Stimulated activated CD8-positive, alpha-beta memory T cell treated with anti-CD3 and anti-CD28 coated beads, Interleukin-2, amount 100 ng/mL, for 48 hours (primary cell): ENCODE results near the gene DIPK1A.
"Not testable (repeated sequence)": the region's sequence is repeated elsewhere in the genome, so short reads cannot be mapped to it uniquely, and the experiment has no call there.

ENCODE experiments used
- DNase-seq, 2 donors: peaks; one replicate each; pipeline ENCODE4 v3.0.0-alpha.2; 2020; ENCODE audit warnings: low read depth in 2 of 2

The DIPK1A gene

DNA sequence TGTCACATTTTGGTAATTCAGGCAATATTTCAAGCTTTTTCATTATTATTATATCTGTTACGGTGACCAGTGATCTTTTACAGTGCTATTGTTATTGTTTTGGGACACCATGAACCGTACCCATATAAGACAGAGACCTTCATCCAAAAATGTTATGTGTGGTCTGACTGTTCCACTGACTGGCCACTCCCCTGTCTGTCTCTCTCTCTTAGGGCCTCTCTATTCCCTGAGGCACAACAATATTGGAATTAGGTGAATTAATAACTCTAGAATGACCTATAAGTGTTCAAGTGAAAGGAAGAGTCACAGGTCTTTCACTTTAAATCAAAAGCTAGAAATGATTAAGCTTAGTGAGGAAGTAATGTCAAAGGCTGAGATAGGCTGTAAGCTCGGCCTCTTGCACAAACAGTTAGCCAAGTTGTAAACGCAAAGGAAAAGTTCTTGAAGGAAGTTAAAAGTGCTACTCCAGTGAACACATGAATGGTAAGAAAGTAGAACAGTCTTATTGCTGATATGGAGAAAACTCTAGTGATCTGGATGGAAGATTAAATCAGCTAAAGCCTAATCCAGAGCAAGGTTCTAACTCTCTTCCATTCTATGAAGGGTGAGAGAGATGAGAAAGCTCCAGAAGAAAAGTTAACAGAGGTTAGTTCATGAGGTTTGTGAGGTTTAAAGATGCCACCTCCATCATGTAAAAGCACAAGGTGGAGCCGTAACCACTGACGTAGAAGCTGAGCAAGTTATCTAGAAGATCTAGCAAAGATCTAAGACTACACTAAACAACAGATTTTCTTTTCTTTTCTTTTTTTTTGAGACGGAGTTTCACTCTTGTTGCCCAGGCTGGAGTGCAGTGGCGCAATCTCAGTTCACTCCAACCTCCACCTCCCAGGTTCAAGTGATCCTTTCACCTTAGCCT lies 19.7 kb upstream of the DIPK1A start:
- no peak for DNase-seq

GRCh38 chr1:92975551-92976232 lies 14.4 kb upstream of the DIPK1A start:
- no peak for DNase-seq

- DNase-seq = not testable (repeated sequence)
These were observed 12.8 kb upstream of the DIPK1A start for GRCh38 chr1:92974112-92974511.

DNA sequence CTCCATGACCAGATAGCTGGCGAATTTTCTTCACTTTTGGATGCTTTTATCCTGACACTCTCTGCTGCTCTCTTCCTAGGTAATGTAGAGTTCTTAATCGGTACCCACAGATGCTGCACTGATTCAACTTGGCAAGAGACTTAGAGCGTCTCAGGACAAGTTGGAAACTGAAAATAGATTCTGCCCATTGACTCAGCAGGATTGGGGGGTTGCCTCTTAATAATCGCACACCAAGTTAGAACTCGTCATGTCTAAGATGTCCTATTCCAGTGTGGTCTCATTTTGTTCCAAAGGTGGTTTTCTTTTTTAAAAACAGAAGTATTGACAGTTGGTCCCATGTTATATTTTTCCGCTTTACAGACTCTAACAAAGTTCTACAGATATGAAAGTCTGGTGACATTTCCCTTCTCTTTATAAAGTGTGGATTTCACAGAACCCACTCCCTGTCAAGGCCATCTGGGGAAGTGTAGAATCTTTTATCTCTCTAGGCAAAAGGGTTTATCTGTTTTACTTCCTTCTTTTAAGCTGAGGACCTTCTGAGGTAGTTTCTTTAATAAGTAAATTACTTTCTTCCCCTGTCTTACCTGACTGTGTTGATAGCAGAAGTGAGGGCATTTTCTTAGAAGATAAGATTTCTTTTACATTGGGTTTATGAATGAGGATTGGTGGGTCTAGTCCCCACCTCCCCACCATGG lies 12.1 kb upstream of the DIPK1A start:
- DNase-seq = no peak

GRCh38 chr1:92972409-92973129 lies 11.3 kb upstream of the DIPK1A start:
- no peak for DNase-seq

DNA sequence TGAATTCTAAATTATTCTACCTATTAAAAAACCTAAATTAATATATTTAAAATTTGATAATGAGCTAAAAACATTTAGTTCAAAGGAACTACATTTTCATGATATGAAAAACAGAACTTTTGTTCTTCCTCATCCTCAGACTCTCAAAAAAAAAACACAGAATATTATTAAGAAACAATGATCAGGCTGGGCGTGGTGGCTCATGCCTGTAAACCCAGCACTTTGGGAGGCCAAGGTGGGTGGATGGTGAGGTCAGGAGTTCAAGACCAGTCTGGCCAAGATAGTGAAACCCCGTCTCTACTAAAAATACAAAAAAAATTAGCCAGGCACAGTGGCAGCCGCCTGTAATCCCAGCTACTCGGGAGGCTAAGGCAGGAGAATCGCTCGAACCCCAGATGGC lies 10.7 kb upstream of the DIPK1A start:
- not testable (repeated sequence) for DNase-seq

- DNase-seq = no peak
These were observed 9.9 kb upstream of the DIPK1A start for GRCh38 chr1:92970990-92971689.

- no peak for DNase-seq
These were observed 8.3 kb upstream of the DIPK1A start for GRCh38 chr1:92969517-92969916.

DNA sequence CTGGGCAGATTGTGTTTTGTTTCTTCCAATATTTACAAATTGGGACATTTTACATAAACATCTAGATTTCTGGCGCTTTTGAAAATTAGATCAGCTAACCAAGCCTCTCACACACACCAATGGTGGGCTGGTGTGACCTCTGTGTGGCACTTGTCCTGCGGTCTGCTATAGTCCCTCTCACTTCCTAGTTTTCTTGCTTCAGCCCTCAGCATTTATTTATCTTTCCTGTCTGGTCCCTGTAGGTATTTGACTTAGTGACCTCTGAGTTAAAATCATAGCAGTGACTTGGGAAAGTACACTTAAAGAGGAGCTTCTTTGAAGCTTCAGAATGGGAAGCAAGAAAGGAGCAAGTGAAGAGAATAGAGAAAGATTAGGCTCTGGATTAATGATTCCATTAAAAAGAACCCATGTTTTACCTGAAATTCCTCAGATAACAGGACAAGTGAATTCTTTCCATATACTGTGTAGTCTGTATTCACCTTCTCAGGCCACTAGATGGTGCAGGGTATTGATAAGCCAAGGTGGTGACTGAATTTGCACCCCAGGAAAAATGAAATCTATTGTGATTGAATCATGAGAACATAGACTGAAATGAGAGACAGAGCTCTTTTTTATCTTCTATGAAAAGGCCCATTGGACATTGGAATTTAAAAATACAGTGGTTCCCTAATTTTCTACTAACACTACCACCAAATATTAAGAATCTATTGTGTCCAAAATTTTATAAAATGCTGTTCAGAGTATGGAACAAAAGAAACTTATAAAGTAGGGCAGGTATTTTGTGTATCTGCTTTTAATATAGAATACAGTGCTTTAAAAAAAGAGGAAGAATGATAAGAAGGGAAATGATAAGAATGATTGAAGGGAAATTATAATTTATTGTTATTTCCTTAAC lies 7.1 kb upstream of the DIPK1A start:
- no peak for DNase-seq

GRCh38 chr1:92964998-92965397 lies 3.7 kb upstream of the DIPK1A start:
- DNase-seq = no peak

- no peak for DNase-seq
These were observed 3.1 kb upstream of the DIPK1A start for GRCh38 chr1:92964316-92964715.

- no peak for DNase-seq
These were observed 862 bp upstream of the DIPK1A start for GRCh38 chr1:92961896-92962752.

DNA sequence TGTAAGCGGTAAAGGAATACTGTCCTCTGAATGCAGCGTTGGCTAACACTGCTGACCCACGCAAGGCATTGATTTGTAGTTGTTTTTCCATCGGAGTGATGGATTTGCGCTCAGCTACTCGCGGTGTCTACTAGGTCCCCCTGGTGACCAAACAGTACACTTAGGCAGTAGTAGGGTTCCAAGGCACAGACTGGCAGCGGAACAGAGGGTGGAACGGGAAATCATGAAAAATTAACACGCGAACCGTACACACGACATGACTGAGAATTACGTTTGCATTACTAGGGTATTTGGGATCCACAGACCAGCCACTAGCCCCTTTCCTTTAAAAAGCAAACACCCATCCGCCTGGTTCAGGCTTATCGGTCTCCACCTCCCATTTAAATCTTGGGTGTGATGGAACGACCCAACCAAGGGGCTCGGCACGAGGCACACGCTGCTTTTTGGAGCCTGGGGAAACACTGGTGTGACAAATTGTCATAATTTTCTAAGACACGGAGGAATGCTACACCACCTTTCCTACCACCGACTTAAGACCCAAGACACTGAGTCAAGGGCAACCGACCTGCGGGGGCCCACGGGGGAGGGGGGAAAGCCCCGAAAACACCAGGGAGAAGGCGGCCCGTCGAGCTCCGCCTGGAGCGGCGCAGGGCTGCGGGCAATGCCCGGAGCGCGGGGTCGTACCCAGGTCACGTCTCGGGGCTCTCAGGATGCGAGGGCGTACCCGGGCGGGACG lies 699 bp downstream of the DIPK1A start:
- DNase-seq = peak; percentile 39 to 40

DNA sequence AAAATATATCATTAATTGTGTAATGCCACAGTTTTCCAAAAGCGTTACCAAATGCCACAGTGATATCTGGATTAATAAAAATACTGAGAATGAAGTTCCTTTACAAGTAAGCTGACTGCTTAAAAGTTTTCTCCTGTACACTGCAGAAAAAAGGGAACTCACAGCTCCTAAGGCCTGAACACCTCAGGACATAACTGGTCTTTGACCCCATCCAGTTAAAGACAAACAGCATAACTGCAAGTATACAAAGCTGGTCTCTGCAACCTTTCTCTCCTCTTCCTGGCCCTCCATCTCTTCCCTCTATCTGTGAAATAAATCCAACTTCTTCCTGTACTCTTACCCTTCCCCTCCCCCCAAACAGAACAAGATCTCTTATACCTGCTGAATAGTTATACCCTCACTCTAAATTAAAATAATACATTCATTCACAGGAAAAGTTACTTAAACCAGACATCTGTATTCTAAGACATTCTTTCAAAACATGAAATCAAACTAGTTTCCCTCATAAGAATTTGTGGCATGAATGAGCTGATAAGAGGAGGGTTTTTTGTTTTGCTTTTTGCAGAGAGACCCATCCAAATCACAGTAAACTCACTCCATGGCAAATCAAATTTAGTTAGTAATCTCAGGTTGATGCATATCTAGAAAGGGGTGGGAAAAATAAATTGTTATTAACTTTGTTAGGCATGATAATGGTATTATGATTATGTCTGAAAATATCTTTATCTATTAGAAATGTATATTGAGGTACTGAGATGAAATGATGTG lies 2.9 kb downstream of the DIPK1A start:
- no peak for DNase-seq

DNA sequence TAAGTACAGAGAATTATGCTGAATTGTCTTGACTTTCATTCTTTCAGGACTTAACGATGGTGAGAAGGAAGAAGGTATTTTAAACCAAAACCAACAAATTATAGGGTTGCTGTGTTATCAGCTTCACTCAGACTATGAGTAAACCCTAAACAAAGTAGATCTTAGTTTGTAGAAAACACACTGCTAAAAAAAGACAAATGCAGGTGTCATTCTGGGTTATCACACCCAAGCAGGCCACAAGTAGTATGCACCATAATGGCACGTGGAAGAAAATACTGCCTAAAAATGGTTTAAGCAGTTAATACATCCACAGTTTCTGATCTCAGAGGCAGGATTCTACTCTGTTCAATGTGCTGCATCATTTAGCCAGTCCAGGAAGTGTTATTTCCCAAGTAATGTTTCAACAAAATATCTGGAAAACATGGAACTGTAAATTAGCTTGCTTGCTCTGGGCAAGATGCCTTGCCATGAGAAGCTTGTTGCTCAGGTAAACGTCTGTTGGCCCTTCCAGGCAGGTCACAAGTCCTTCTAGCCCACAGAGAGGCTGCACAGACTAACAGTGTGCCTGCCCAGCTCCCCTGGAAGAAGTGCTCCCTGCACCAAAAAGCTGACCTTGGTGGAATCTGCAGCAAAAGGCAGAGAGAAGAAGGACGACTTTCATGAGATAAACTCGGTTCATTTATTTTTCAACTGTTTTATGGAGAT lies 4.1 kb downstream of the DIPK1A start:
- DNase-seq = no peak

DNA sequence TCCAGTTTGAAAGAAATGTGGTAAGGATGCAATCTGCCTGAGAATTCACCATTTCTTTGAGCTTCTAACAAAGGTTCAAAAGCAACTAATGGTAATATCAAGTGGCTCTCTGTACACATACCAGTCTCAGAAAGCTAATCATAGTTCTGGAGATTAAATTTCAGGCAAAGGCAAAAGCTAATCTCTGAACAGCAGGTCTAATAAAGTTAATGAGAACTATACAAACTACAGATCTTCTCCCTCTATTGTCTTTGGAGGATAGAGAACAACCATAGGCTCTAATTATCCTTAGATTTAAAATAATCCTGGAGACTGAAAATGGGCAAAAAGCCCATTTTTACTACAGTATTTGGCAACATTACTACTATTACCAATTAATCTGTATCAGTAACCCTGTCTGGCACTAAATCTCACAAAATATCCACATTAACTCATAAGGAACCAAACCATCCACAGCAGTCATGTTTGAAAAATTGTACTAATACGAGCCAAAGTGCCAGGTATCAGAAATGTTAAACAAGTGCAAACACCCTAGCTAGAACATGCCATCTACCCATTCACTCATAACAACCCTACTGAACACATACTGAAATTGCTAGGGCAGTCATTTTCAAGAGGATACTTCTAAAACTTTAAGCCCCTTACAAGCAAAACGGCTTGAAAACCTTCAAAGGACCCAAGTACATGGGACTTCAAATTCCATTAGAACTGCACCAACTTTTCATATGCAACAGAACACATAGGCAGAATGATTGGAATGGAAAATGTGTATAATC lies 4.8 kb downstream of the DIPK1A start:
- no peak for DNase-seq
